ENCODE results near the gene PSME1.
"Not testable (repeated sequence)": the region's sequence is repeated elsewhere in the genome, so short reads cannot be mapped to it uniquely, and the experiment has no call there.

PSME1 gene

GRCh38 chr14:24105609-24106239 lies 30.3 kb upstream of the PSME1 start:
- DNase-seq, result not testable (repeated sequence)

- DNase-seq, result no peak
Observed at GRCh38 chr14:24106672-24107271, 29.2 kb upstream of the PSME1 start.

- DNase-seq, result no peak
Observed at GRCh38 chr14:24108336-24108874, 27.6 kb upstream of the PSME1 start.

GRCh38 chr14:24110060-24110459 lies 25.9 kb upstream of the PSME1 start:
- no peak for DNase-seq

- no peak for DNase-seq
Observed at GRCh38 chr14:24110523-24110922, 25.5 kb upstream of the PSME1 start.

- DNase-seq, result no peak
Observed at GRCh38 chr14:24113379-24113800, 22.6 kb upstream of the PSME1 start.

- peak; percentile 60 to 65 for DNase-seq
Observed at GRCh38 chr14:24113801-24114531, 22.0 kb upstream of the PSME1 start.

- DNase-seq, result peak; percentile 98 to 99
Observed at GRCh38 chr14:24114532-24115421, 21.2 kb upstream of the PSME1 start, which contains the start of the genes DCAF11 and NRL. TSS of gene DCAF11 (plus strand) at chr14:24114777. CDS start at chr14:24115595, 818 bp downstream. TSS of gene NRL (minus strand) at chr14:24114949. CDS start at chr14:24082848, 32,101 bp downstream.

GRCh38 chr14:24115422-24116127 lies 20.4 kb upstream of the PSME1 start:
- DNase-seq, result no peak

GRCh38 chr14:24116128-24116814 lies 19.7 kb upstream of the PSME1 start:
- no peak for DNase-seq

GRCh38 chr14:24117179-24117578 lies 18.8 kb upstream of the PSME1 start:
- no peak for DNase-seq

GRCh38 chr14:24119691-24120090 lies 16.3 kb upstream of the PSME1 start:
- no peak for DNase-seq

- DNase-seq, result no peak
Observed at GRCh38 chr14:24121210-24121609, 14.8 kb upstream of the PSME1 start.

GRCh38 chr14:24122416-24122815 lies 13.6 kb upstream of the PSME1 start:
- no peak for DNase-seq

GRCh38 chr14:24122898-24123297 lies 13.1 kb upstream of the PSME1 start:
- DNase-seq, result no peak

GRCh38 chr14:24123424-24124417 lies 12.3 kb upstream of the PSME1 start:
- DNase-seq, result no peak

GRCh38 chr14:24126939-24127338 lies 9.1 kb upstream of the PSME1 start:
- DNase-seq, result no peak

- DNase-seq, result no peak
Observed at GRCh38 chr14:24127673-24128072, 8.3 kb upstream of the PSME1 start.

GRCh38 chr14:24129410-24129998 lies 6.5 kb upstream of the PSME1 start:
- DNase-seq, result no peak

- DNase-seq, result no peak
Observed at GRCh38 chr14:24130380-24130716, 5.6 kb upstream of the PSME1 start, which contains the start of gene FITM1. TSS of gene FITM1 (plus strand) at chr14:24130659. CDS start at chr14:24131564, 905 bp downstream.

All from activated CD4-positive, alpha-beta T cell treated with anti-CD3 and anti-CD28 coated beads, Interleukin-2, amount 50 U/mL, for 4 hours (primary cell).